NK-92 treated with Interleukin-12 subunit alpha and Interleukin-12 subunit beta, amount 100 ng/mL, for 24 hours (cell line): ENCODE data around the gene RFX2.

Experiments
- DNase-seq: peaks from one replicate; lab custom pipeline; 2025; lab: John Stamatoyannopoulos, UW

The RFX2 gene

DNA sequence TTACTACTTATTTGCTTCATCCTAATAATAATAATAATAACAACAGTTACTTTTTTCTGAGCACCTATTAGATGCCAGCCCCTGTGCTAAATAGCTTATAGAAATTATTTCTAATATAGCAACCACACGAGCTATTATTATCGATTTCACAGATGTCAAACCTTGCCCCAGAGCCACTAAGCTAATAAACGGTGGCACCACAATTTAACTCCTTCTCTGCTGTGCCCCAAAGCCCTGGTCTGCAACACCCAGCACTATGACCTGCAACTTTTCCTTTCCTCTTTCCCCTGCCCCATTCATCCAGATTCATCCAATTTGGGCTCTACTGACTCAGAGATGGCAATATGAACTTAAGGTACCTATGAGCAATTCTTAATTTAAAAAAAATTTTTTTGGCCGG lies 6.4 kb downstream of the RFX2 start:
- DNase-seq = no peak

GRCh38 chr19:6103217-6103644 lies 7.1 kb downstream of the RFX2 start:
- DNase-seq = no peak

DNA sequence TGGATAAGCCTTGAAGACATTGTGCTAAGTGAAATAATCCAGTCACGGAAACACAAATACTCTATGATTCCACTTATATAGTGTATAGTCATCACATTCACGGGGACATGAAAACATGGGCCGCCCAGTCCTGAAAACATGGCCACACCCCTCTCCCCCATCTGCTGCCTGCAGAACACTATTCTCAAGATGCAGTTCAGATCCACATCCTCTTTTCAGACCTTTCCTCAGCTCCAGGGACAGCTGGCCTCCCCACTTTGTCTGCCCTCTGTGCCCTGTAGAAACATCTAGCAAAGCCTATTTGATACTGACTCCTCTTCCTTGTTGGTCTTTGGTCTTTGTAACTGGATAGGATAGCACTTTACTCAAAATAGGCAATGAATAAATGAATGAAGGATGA lies 8.3 kb downstream of the RFX2 start:
- no peak for DNase-seq

- no peak for DNase-seq
These were observed 8.9 kb downstream of the RFX2 start for GRCh38 chr19:6101291-6101825.

GRCh38 chr19:6100284-6100915 lies 9.9 kb downstream of the RFX2 start:
- no peak for DNase-seq

DNA sequence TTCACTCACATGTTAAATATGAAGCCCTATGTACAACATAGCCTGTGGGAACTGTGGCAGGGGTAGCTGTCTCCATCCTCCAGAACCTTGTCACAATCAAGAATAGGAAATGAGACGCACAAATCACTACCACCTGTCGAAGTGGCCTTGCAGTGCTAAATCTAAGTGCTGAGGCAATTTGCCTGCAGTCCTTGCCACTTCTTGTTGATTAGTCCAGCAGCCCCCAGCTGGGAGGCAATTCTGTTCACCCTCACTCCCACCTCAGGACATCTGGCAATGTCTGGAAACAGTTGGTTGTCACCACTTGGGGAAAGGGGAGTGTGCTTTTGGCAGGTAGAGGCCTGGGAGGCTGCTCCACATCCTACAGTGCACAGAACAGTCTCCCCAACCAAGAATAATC lies 10.7 kb downstream of the RFX2 start:
- no peak for DNase-seq

- no peak for DNase-seq
These were observed 11.3 kb downstream of the RFX2 start for GRCh38 chr19:6099033-6099432.

- no peak for DNase-seq
These were observed 11.7 kb downstream of the RFX2 start for GRCh38 chr19:6098574-6098973.

DNA sequence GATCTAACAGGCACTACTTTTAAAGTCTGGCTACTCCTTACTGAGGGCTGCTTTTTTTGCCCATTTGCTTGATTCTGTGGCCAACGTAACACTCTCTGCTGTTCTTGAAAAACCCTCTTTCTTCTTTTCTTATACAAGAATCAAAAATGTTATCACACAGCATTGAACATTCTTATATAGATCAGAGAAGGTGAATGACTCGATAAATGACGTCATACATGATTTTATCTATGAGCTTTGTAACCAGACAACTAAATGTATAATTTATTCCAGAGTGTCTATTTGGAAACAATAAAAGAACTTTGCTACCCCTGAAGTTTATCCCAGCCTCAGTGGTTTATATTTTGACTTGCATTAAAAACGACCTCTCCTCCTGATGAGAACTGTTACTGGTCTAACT lies 12.4 kb downstream of the RFX2 start:
- no peak for DNase-seq

- DNase-seq = no peak
These were observed 14.5 kb downstream of the RFX2 start for GRCh38 chr19:6095760-6096159.

GRCh38 chr19:6092329-6093286 lies 17.7 kb downstream of the RFX2 start:
- no peak for DNase-seq

GRCh38 chr19:6091771-6092291 lies 18.5 kb downstream of the RFX2 start:
- no peak for DNase-seq

GRCh38 chr19:6090634-6091033 lies 19.7 kb downstream of the RFX2 start:
- no peak for DNase-seq

DNA sequence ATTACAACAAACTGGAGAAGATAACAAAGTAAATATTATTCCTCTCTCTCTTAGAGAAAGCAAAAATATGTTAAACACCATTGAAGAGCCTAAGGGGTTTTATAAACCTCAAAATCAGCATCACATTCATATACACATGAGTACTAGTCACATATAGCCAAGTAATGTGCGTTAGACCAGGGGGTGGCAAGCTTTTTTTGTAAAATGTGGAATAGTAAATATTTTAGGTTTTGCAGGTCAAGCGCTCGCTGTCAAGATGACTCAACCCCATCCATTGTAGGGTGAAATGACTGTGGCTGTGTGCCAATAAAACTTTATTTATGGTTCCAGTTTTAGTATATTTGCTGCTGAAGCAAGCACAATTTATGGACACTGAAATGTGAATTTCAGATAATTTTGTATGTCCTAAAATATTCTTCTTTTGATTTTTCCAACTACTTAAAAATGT lies 21.7 kb downstream of the RFX2 start:
- no peak for DNase-seq

- no peak for DNase-seq
These were observed 23.2 kb downstream of the RFX2 start for GRCh38 chr19:6087074-6087571.

GRCh38 chr19:6086068-6086788 lies 24.1 kb downstream of the RFX2 start:
- DNase-seq = no peak

- DNase-seq = no peak
These were observed 25.5 kb downstream of the RFX2 start for GRCh38 chr19:6084821-6085220.

DNA sequence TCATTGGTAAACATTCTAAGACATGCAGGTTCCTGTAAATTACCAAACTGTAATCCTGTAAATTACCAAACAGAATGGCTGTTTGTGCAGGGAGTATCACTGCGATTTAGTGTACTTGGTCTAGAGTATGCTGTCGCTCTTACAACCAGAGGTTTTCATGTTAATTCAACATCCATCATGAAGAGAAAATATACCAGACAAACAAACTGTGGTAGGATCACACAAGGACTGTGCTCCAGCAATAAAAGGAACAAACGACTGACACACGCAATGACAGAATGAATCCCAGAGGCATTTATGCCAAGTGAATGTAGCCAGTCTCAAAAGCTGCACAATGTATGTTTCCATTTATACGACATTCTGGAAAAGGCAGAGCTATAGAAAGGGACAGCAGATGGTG lies 31.2 kb downstream of the RFX2 start:
- no peak for DNase-seq

- DNase-seq = no peak
These were observed 32.2 kb downstream of the RFX2 start for GRCh38 chr19:6078068-6078467.

- DNase-seq = no peak
These were observed 33.4 kb downstream of the RFX2 start for GRCh38 chr19:6076675-6077463.

DNA sequence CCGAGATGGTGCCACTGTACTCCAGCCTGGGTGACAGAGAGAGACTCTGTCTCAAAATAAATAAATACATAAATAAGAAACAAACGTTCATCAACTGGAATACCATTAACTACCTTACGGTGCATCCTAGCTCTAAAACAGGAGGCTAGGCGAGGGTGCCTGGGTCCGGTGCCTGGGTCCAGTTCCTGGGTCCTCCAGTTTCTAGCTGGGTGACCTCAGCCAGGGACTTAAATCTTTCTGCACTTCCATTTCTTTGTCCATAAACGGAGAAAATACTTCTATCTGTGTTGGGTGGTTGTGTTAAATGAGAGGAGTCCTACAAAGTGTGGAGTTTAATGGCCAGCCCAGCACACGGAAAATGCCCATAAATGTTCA lies 34.0 kb downstream of the RFX2 start:
- DNase-seq = no peak
